Esophagus squamous epithelium (tissue), 5 donors: ENCODE results near the gene RASIP1. TPM values are rescaled to one million over a fixed set of nuclear protein-coding genes. Genes with fewer than 3 reads are reported as not detected.
A peak's percentile ranks its signal among the peaks of the same experiment; 100 is the strongest.

Source experiments
- DNase-seq: peaks from one replicate; lab custom pipeline; 2025; lab: John Stamatoyannopoulos, UW
- H3K27ac ChIP-seq, 4 donors: fragments of 200-600 bp; sonication (generic); one replicate each; pipeline ENCODE4 v1.5.1; 2016 to 2019; ENCODE audit warnings: mild to moderate bottlenecking in 1 of 4
- H3K27me3 ChIP-seq, 4 donors: fragments of 200-600 bp; sonication (generic); 1 replicate in 3 of 4; 2 replicates in 1 of 4; pipeline versions ENCODE4 v1.5.1 to v1.6.0; 2017 to 2021; ENCODE audit warnings: antibody characterized with exemption in 1 of 4
- H3K36me3 ChIP-seq, 3 donors: fragments of 200-600 bp; sonication (generic); one replicate each; pipeline ENCODE4 v1.5.1; 2016 to 2019
- H3K4me1 ChIP-seq, 3 donors: fragments of 200-600 bp; sonication (generic); one replicate each; pipeline ENCODE4 v1.5.1; 2017 to 2019
- H3K4me3 ChIP-seq, 4 donors: fragments of 200-600 bp; sonication (generic); 1 replicate in 3 of 4; 2 replicates in 1 of 4; pipeline ENCODE4 v1.5.1; 2016 to 2019; ENCODE audit warnings: mild to moderate bottlenecking in 2 of 4, moderate library complexity in 1 of 4
- H3K9me3 ChIP-seq, 3 donors: fragments of 200-600 bp; sonication (generic); one replicate each; pipeline ENCODE4 v1.5.1; 2016 to 2019
- CTCF ChIP-seq, 6 experiments: fragments of 450-650 bp in 4 of 6; fragments of 200-600 bp in 2 of 6; sonication (generic) in 2 of 6; IDR thresholded peaks; one replicate each; pipeline ENCODE4 v1.5.1; 2016 to 2019; ENCODE audit warnings: antibody characterized with exemption in 6 of 6, mild to moderate bottlenecking in 4 of 6, moderate library complexity in 4 of 6
- POLR2A ChIP-seq, 4 donors: fragments of 450-650 bp; IDR thresholded peaks; one replicate each; pipeline ENCODE4 v1.6.1; 2017; ENCODE audit warnings: antibody characterized with exemption in 4 of 4, mild to moderate bottlenecking in 4 of 4, moderate library complexity in 3 of 4
- WGBS, 2 donors: methylation state at CpG; one replicate each; pipeline ENCODE4 v1.1.5; 2018; 5-methylcytosine and 5-hydroxymethylcytosine counted together
- intact Hi-C: fragments of 100-400 bp; cut with DNase I; formaldehyde crosslinking; loops from one replicate; pipeline ENCODE4 v1.15.0; 2022
- total RNA-seq, 4 donors: library from RNA; depleted of rRNA; stranded (reverse); fragments of >200 nt; gene quantifications; one replicate each; pipeline ENCODE4 v1.1.0, GENCODE V29; 2016
- donor health status: DM: yes; HTN: yes; CAD: no.

Gene RASIP1
- total RNA-seq, 4 donors from 2014 or later, result 4.0 to 9.6 (median 6.5) TPM

- H3K9me3 ChIP-seq, result no peaks in the 10 kb centered on the region
- TF ChIP-seq CTCF (IDR thresholded peaks at IDR 0.05), result no peak
- TF ChIP-seq POLR2A (IDR thresholded peaks at IDR 0.05), result no peak
- H3K4me3 ChIP-seq, result no peak overlapping the region
- H3K36me3 ChIP-seq, result peaks cover 0 to 6% (median 0%) of the 10 kb centered on the region in 3 donors
- no peak for DNase-seq
- WGBS, 2 donors, result 75 to 83% methylated on average over 9 to 11 of the region's 11 CpGs
- peaks cover 0 to 60% (median 23%) of the 10 kb centered on the region in 3 donors for H3K4me1 ChIP-seq
- no peak overlapping the region for H3K27ac ChIP-seq
- H3K27me3 ChIP-seq, result no peaks in the 10 kb centered on the region
- intact Hi-C loops, result no loop called here
These were observed 18.2 kb downstream of the RASIP1 start for GRCh38 chr19:48722196-48722708.

DNA sequence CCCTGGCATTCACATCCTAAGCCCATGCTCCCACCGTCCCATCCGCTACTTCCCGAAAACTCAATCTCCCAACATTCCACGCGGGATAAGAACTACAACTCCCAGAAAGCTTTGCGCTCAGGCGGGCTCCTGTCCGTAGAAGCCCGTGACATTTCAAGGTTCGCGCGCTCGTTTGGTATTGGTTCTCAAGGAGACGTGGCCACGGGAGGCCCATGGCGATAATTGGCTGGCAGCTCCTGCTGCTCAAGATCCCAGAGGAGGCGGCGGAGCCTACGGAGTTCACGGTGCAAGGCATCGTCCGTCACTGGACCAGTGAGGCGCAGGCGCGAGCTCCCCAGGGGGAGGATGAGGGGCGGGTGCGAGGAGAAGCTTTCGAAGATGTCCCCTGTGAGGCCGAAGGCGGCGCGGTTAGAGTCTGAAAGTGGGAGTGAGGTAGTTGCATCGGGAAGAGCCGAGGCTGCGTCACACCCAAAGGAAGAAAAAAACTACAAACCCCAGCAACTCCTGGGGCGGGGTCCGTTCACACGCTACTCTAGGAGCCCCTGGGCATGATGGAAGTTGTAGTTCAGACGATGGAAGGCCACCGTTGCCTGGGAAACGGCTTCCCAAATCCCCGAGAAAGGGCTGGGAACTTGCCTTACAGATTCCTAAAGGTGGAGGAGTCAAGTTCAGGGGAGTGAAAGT, 19.7 kb downstream of the RASIP1 start:
- H3K4me1 ChIP-seq, result peaks cover 10 to 69% (median 37%) of the 10 kb centered on the region in 3 donors
- peak overlapping the region; percentile 40 to 75 (median 60) for H3K4me3 ChIP-seq
- H3K27me3 ChIP-seq, result no peaks in the 10 kb centered on the region
- no peak for TF ChIP-seq CTCF (IDR thresholded peaks at IDR 0.05)
- TF ChIP-seq POLR2A (IDR thresholded peaks at IDR 0.05), result no peak
- intact Hi-C loops, result no loop called here
- DNase-seq, result peak; percentile 83
- peak overlapping the region; percentile 76 to 92 (median 90) for H3K27ac ChIP-seq
- 12 to 13% methylated on average over 17 to 18 of the region's 42 CpGs for WGBS, 2 donors
- H3K36me3 ChIP-seq, result peaks cover 0 to 6% (median 0%) of the 10 kb centered on the region in 3 donors
- no peaks in the 10 kb centered on the region for H3K9me3 ChIP-seq

GRCh38 chr19:48720251-48720612, 20.2 kb downstream of the RASIP1 start:
- Histone ChIP-seq H3K4me3 (peak overlapping the region in 3 of 4 donors; percentile 60 to 75 (median 60)), H3K27ac (peak overlapping the region; percentile 76 to 92 (median 90))
- WGBS, 2 donors, result 30 to 39% methylated on average over 6 to 12 of the region's 12 CpGs

DNA sequence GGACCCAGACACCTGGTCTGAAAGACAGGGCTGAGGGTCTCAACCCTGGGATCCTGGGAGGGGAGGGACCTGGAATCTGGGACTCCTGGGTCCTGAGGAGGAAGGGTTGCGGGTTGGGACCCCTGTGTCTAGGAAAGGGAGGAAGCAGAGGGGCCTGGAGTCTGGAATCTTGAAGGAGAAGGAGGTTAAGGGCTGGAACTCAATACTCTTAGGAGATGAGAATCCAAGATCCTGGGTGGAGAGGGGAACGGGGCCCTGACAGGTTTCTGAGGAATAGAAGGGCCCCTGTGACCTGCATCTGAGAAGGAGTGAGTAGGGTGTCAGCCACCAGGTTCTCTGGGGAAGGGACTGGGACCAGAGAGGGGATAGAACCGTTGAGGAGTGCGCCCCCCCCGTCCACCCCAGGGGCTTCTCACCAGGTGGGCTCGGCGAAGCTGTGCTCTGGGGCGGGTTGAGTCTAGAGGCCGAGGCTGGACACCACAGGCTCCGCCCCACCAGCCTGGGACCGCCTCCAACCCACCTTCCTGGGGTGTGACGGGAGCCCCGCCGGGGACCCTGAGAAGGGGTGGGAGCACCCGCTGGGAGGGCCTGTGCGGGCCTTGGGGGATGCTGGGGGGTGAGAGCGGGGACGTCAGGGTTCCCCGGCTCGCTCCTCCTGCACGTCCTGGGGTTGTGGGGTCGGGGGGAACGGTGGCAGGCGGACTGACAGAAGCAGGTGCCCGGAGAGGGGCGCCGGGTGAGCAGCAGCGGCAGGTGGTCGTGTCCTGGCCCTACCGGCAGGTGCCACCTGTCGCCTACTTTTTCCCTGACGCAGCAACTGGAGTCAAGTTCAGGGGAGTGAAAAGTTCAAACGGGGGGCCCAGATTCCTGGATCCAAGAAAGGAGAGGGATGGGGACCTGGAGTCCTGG, 20.9 kb downstream of the RASIP1 start, which contains the start of gene MAMSTR:
TSS of gene MAMSTR (minus strand) at position 463 of the 909 bp plus-strand sequence. CDS start 694 bp downstream, outside the sequence.
- DNase-seq, result no peak
- Histone ChIP-seq H3K27ac (peak within 1 kb of the TSS; percentile 76 to 92 (median 90)), H3K4me1 (peaks cover 23 to 69% (median 46%) of the 10 kb centered on the region in 3 donors), H3K9me3 (no peaks in the 10 kb centered on the region), H3K36me3 (peaks cover 0 to 6% (median 0%) of the 10 kb centered on the region in 3 donors), H3K27me3 (no peaks in the 10 kb centered on the region), H3K4me3 (peak within 1 kb of the TSS; percentile 40 to 75 (median 60))
- WGBS, 2 donors, result 69 to 80% methylated on average over 5 to 17 of the region's 33 CpGs
- no peak for TF ChIP-seq CTCF (IDR thresholded peaks at IDR 0.05)
- TF ChIP-seq POLR2A (IDR thresholded peaks at IDR 0.05), result no peak
- intact Hi-C loops, result no loop called here

More at GRCh38 chr19:48720251-48720612, 20.2 kb downstream of the RASIP1 start:
- no peak for DNase-seq
- Histone ChIP-seq H3K27me3 (no peaks in the 10 kb centered on the region), H3K4me1 (peaks cover 16 to 69% (median 42%) of the 10 kb centered on the region in 3 donors), H3K36me3 (peaks cover 0 to 6% (median 0%) of the 10 kb centered on the region in 3 donors), H3K9me3 (no peaks in the 10 kb centered on the region)
- intact Hi-C loops, result no loop called here
- no peak for TF ChIP-seq CTCF (IDR thresholded peaks at IDR 0.05)
- no peak for TF ChIP-seq POLR2A (IDR thresholded peaks at IDR 0.05)
